ENCODE data around the gene APOD.
"Not testable (repeated sequence)": the region's sequence is repeated elsewhere in the genome, so short reads cannot be mapped to it uniquely, and the experiment has no call there.

Gene APOD

GRCh38 chr3:195617784-195618659, 34.3 kb upstream of the APOD start:
- not testable (repeated sequence) for DNase-seq (ENCODE audit: low read depth)

- DNase-seq (ENCODE audit: low read depth), result not testable (repeated sequence)
Observed at GRCh38 chr3:195617134-195617533, 33.4 kb upstream of the APOD start.

GRCh38 chr3:195616681-195617080, 32.9 kb upstream of the APOD start:
- no peak for DNase-seq (ENCODE audit: low read depth)

GRCh38 chr3:195615952-195616537, 32.3 kb upstream of the APOD start:
- not testable (repeated sequence) for DNase-seq (ENCODE audit: low read depth)

- not testable (repeated sequence) for DNase-seq (ENCODE audit: low read depth)
Observed at GRCh38 chr3:195614672-195615504, 31.1 kb upstream of the APOD start.

GRCh38 chr3:195613468-195614069, 29.8 kb upstream of the APOD start:
- peak; percentile 9 for DNase-seq (ENCODE audit: low read depth)

- DNase-seq (ENCODE audit: low read depth), result no peak
Observed at GRCh38 chr3:195612075-195612800, 28.5 kb upstream of the APOD start.

GRCh38 chr3:195609229-195609628, 25.5 kb upstream of the APOD start:
- DNase-seq (ENCODE audit: low read depth), result no peak

- DNase-seq (ENCODE audit: low read depth), result not testable (repeated sequence)
Observed at GRCh38 chr3:195601785-195602184, 18.0 kb upstream of the APOD start.

GRCh38 chr3:195601382-195601781, 17.6 kb upstream of the APOD start:
- DNase-seq (ENCODE audit: low read depth), result no peak

GRCh38 chr3:195599926-195600325, 16.2 kb upstream of the APOD start:
- not testable (repeated sequence) for DNase-seq (ENCODE audit: low read depth)

GRCh38 chr3:195599516-195599915, 15.8 kb upstream of the APOD start:
- not testable (repeated sequence) for DNase-seq (ENCODE audit: low read depth)

GRCh38 chr3:195597848-195598247, 14.1 kb upstream of the APOD start:
- DNase-seq (ENCODE audit: low read depth), result no peak

- no peak for DNase-seq (ENCODE audit: low read depth)
Observed at GRCh38 chr3:195597229-195597628, 13.5 kb upstream of the APOD start.

GRCh38 chr3:195596765-195597171, 13.0 kb upstream of the APOD start:
- DNase-seq (ENCODE audit: low read depth), result no peak

- no peak for DNase-seq (ENCODE audit: low read depth)
Observed at GRCh38 chr3:195595785-195596531, 12.2 kb upstream of the APOD start.

- DNase-seq (ENCODE audit: low read depth), result no peak
Observed at GRCh38 chr3:195591852-195592251, 8.1 kb upstream of the APOD start.

GRCh38 chr3:195591220-195591619, 7.5 kb upstream of the APOD start:
- DNase-seq (ENCODE audit: low read depth), result no peak

- not testable (repeated sequence) for DNase-seq (ENCODE audit: low read depth)
Observed at GRCh38 chr3:195590381-195590780, 6.6 kb upstream of the APOD start.

- not testable (repeated sequence) for DNase-seq (ENCODE audit: low read depth)
Observed at GRCh38 chr3:195589796-195590195, 6.1 kb upstream of the APOD start.

- DNase-seq (ENCODE audit: low read depth), result no peak
Observed at GRCh38 chr3:195587824-195588223, 4.1 kb upstream of the APOD start.
